HEK293T (cell line): ENCODE data around the gene TBRG4.

ENCODE experiments used
- CTCF ChIA-PET: fragments of 350-600 bp; formaldehyde crosslinking; extraction: SDS; loops from one replicate; lab custom pipeline; 2021; ENCODE audit warnings: antibody characterized with exemption, inconsistent platforms; lab: Yijun Ruan, JAX
- POLR2A ChIA-PET: fragments of 350-600 bp; formaldehyde crosslinking; extraction: SDS; loops from one replicate; lab custom pipeline; 2020; ENCODE audit warnings: antibody characterized with exemption, inconsistent platforms; lab: Yijun Ruan, JAX
- DNase-seq: peaks from one replicate; pipeline ENCODE4 v3.0.0; 2012; ENCODE audit warnings: mixed read lengths; ENCODE audit errors: extremely low spot score
- ARNT ChIP-seq: fragments of 450-650 bp; IDR thresholded peaks from 2 replicates; pipeline ENCODE4 v1.6.1; 2017; ENCODE audit warnings: mild to moderate bottlenecking
- BHLHE40 ChIP-seq: fragments of 450-650 bp; IDR thresholded peaks from 2 replicates; pipeline ENCODE4 v1.6.1; 2016; ENCODE audit warnings: mild to moderate bottlenecking, moderate library complexity, borderline replicate concordance
- CTBP1 ChIP-seq: fragments of 450-650 bp; IDR thresholded peaks from 2 replicates; pipeline ENCODE4 v1.6.1; 2016; ENCODE audit warnings: borderline replicate concordance
- ELF4 ChIP-seq: fragments of 450-650 bp; IDR thresholded peaks from 2 replicates; pipeline ENCODE4 v1.6.1; 2017; ENCODE audit warnings: antibody characterized with exemption
- FOXA1 ChIP-seq: fragments of 450-650 bp; IDR thresholded peaks from 2 replicates; pipeline ENCODE4 v1.6.1; 2016; ENCODE audit warnings: mild to moderate bottlenecking
- FOXK2 ChIP-seq: fragments of 450-650 bp; IDR thresholded peaks from 2 replicates; pipeline ENCODE4 v1.6.1; 2016; ENCODE audit warnings: mild to moderate bottlenecking
- FOXM1 ChIP-seq: fragments of 450-650 bp; IDR thresholded peaks from 2 replicates; pipeline ENCODE4 v1.6.1; 2017; ENCODE audit warnings: mild to moderate bottlenecking, borderline replicate concordance
- HDGF ChIP-seq: fragments of 450-650 bp; IDR thresholded peaks from 2 replicates; pipeline ENCODE4 v1.6.1; 2017; ENCODE audit warnings: antibody characterized with exemption, borderline replicate concordance
- L3MBTL2 ChIP-seq: fragments of 450-650 bp; conservative IDR thresholded peaks from 2 replicates; pipeline ENCODE4 v1.6.1; 2016; ENCODE audit warnings: mild to moderate bottlenecking
- LEF1 ChIP-seq: fragments of 450-650 bp; IDR thresholded peaks from 2 replicates; pipeline ENCODE4 v1.6.1; 2017; ENCODE audit warnings: mild to moderate bottlenecking, borderline replicate concordance
- NFRKB ChIP-seq: fragments of 450-650 bp; IDR thresholded peaks from 2 replicates; pipeline ENCODE4 v1.6.1; 2016; ENCODE audit warnings: mild to moderate bottlenecking, moderate library complexity
- SP1 ChIP-seq: fragments of 450-650 bp; IDR thresholded peaks from 2 replicates; pipeline ENCODE4 v1.6.1; 2017
- SUZ12 ChIP-seq: fragments of 450-650 bp; IDR thresholded peaks from 2 replicates; pipeline ENCODE4 v1.6.1; 2016; ENCODE audit warnings: mild to moderate bottlenecking
- TARDBP ChIP-seq: fragments of 450-650 bp; IDR thresholded peaks from 2 replicates; pipeline ENCODE4 v1.6.1; 2016
- ZNF384 ChIP-seq: fragments of 450-650 bp; IDR thresholded peaks from 2 replicates; pipeline ENCODE4 v1.6.1; 2016
- TF ChIP-seq, protein P1 (sequence below): fragments of 450-650 bp; IDR thresholded peaks from 2 replicates; pipeline ENCODE4 v1.6.1; 2016

TBRG4 gene

DNA sequence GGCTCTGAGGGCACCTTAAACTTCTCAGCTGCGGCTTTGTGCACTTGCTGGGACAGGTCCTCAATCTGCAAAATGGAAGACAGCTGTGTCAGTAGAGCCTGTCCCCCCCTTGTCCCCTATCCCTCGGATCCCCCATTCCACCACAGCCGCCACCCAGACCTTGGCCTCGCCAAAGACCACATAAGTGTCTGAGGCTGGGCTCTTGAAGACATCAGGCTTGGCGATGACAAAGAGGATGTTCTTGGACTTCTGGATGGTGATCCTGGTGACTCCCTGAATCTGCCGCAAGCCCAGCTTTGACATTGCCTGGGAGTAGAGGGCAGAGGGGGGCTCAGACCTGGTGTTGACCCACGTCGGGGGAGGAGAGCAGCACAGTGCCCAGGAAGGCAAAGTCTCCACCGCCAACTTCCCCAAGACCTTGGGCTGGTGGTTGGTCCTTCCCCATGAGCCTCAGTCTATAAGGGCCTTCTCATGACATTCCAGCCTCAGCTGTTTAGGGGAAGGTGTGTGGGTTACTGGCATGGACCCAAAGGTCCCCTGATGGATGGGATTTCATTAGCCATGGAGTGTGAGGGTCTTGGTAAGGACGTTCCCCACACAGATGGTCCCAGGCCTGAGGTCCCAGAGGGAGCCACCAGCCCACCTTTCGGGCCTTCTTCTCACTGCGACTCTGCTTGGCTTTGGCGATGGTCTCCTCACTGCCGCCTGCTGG is 30.4 kb downstream of the TBRG4 start:
- ChIA-PET POLR2A (no interaction called here), CTCF (interaction anchor here (0.6 kb wide), 1 partner anchor 613 kb away, joined by 3 read pairs; no protein-coding TSS in a partner anchor)
- DNase-seq: no peak
- TF ChIP-seq ZNF384 (no peak), TARDBP (no peak), FOXK2 (no peak), BHLHE40 (no peak), HDGF (no peak), ARNT (no peak), FOXM1 (no peak), SP1 (no peak)

DNA sequence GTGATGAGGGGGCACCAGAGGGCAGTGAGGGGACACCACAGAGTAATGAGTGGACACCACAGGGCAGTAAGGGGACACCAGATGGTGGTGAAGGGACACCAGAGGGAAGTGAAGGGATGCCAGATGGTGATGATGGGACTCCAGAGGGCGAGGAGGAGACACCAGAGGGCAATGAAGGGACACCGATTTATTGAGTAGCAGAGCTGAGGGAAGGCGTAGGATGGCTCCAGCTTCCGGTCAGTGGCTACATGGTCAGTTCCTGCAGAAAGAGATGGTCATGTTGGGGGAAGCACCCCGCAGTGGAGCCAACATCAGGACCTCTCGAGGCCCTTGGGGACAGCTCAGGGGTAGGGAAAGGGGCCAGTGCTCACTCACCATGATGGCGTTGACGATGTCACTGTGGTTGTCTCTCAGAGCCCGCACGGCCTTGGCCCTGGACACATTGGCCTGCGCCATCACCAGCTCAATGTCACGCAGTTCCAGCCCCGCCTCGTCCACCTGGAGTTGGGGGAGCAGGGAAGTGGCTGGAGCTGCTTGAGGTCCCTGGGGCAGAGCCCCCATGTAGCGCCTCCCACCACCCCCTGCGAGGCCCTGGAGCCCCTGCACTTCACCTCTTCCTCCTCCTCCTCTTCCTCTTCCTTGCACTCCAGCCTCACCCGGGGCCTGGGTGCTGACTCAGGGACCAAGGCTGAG is 31.1 kb downstream of the TBRG4 start:
- TF ChIP-seq LEF1 (no peak), SP1 (no peak), NFRKB (no peak), ZNF384 (no peak), ELF4 (no peak), ARNT (no peak)
- CTCF ChIA-PET: interaction anchor here (0.6 kb wide), 1 partner anchor 613 kb away, joined by 3 read pairs; no protein-coding TSS in a partner anchor
- POLR2A ChIA-PET: no interaction called here
- no peak for DNase-seq

DNA sequence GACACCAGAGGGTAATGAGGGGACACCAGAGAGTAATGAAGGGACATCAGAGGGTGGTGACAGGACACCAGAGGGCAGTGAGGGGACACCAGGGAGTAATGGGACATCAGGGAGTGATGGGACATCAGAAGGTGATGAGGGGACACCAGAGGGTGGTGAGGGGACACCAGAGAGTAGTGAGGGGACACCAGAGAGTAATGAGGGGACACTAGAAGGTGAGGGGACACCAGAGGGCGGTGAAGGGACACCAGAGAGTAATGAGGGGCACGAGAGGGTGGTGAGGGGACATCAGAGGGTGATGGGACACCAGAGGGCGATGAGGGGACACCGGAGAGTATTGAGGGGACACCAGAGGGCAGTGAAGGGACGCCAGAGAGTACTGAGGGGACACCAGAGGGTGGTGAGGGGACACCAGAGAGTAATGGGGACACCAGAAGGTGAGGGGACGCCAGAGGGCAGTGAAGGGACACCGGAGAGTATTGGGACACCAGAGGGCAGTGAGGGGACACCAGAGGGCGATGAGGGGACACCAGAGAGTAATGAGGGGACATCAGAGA is 33.3 kb downstream of the TBRG4 start:
- no peak for DNase-seq
- ChIA-PET POLR2A (no interaction called here), CTCF (no interaction called here)
- TF ChIP-seq BHLHE40 (no peak), ZNF384 (no peak), FOXM1 (no peak), L3MBTL2 (no peak), HDGF (no peak), TARDBP (no peak), NFRKB (no peak), FOXA1 (no peak), SUZ12 (no peak), CTBP1 (no peak), ELF4 (no peak), SP1 (no peak), FOXK2 (no peak)
- TF ChIP-seq, protein P1, sequence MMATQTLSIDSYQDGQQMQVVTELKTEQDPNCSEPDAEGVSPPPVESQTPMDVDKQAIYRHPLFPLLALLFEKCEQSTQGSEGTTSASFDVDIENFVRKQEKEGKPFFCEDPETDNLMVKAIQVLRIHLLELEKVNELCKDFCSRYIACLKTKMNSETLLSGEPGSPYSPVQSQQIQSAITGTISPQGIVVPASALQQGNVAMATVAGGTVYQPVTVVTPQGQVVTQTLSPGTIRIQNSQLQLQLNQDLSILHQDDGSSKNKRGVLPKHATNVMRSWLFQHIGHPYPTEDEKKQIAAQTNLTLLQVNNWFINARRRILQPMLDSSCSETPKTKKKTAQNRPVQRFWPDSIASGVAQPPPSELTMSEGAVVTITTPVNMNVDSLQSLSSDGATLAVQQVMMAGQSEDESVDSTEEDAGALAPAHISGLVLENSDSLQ: no peak

DNA sequence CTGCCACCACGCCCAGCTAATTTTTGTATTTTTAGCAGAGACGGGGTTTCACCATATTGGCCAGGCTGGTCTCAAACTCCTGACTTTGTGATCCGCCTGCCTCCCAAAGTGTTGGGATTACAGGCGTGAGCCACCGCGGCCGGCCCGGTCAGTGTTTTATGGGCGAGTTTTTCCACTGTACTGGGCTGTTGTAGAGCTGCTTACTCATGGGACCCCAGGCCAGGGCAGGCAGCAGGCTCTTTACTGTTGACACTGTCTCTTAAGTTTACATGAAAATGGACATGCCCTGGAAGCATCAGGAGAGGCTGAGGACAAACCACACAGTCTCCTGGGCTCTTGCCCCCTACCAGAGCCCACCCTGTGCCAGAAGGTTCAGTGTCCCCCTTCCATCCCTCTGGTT is 33.9 kb downstream of the TBRG4 start:
- no peak for DNase-seq
- ChIA-PET CTCF (no interaction called here), POLR2A (interaction anchor here (1.6 kb wide), 1 partner anchor 34 kb away, joined by 4 read pairs; the partner anchor contains the start of gene TBRG4)
- no peak for TF ChIP-seq SUZ12
- no peak for TF ChIP-seq FOXK2
- TF ChIP-seq BHLHE40: no peak

DNA sequence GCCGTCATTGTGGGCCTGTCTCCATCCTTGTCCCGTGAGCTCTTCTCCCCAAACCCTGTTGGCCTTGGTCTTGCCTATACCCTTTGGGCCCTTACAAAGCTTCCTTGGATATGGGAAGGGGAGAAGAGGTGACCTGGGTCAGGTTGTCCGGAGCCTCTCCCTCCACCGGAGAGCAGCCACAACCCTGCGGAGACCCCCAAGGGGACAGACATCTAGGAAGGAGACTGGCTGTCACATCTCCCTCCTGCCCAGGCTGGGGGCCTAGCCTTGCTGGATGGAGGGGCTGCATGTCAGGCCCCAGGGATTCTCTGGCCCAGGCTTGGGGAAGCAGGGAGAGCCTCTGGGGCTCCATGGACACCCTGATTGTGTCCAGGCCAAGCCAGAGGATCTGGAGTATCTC is 34.6 kb downstream of the TBRG4 start:
- DNase-seq: no peak
- no peak for TF ChIP-seq HDGF
- no peak for TF ChIP-seq FOXK2
- TF ChIP-seq, protein P1: no peak
- TF ChIP-seq ELF4: no peak
- no peak for TF ChIP-seq ZNF384
- no peak for TF ChIP-seq ARNT
- no peak for TF ChIP-seq CTBP1
- no peak for TF ChIP-seq BHLHE40
- no peak for TF ChIP-seq NFRKB
- no peak for TF ChIP-seq SP1
- no peak for TF ChIP-seq L3MBTL2
- CTCF ChIA-PET: no interaction called here

DNA sequence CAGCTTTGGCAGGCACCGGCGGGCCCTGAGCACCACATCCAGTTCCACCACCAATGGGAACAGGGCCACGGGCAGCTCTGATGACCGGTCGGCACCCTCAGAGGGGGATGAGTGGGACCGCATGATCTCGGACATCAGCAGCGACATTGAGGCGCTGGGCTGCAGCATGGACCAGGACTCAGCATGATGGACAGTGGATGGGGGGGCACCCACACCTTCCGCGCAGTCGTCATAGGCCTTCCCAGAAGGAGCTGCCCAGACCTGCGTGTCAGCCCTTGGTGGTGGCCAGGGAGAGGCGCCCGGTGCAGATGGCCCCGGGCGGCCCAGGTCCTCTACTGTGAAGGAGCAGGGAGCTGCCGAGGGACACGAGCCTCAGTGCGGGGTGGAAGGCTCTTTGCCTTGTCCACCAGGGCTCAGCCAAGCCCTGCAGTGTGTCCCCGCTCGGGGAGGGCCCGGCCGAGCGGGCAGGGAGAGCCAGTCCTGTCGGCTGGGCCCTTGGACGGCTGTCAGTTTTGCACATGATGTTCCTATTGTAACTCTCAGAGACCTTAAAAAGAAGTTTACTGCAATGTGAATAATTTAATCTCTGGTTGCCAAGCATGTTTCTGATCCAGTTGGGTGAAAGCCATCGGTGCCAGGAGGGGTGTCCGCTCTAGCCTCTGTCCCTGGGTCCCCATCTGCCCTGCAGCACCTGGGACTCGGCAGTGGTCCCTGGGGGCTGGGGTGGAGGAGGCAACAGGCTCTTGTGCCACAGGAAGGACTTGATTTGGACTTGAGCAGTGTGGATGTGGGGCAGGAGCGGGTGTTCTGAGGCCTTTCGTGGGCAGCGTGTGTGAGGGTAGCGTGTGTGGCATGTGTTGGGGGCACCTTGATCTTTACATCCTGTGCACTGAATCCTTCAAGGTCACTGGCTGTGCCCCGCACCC is 35.4 kb downstream of the TBRG4 start:
- no peak for DNase-seq
- ChIA-PET CTCF (no interaction called here), POLR2A (interaction anchor here (1.0 to 1.6 kb wide), 2 partner anchors 11 to 36 kb away, joined by 3 to 4 read pairs; partner anchors contain the start of gene TBRG4)
- TF ChIP-seq ELF4 (no peak), ARNT (no peak), SUZ12 (no peak), LEF1 (no peak), ZNF384 (no peak), FOXK2 (no peak), FOXM1 (no peak), TARDBP (no peak), SP1 (no peak), NFRKB (no peak), CTBP1 (no peak), HDGF (no peak), FOXA1 (no peak), L3MBTL2 (no peak), BHLHE40 (no peak)
- TF ChIP-seq, protein P1: no peak

More for the DNA sequence above, 34.6 kb downstream of the TBRG4 start:
- POLR2A ChIA-PET: interaction anchor here (1.0 to 1.6 kb wide), 2 partner anchors 10 to 35 kb away, joined by 3 to 4 read pairs; partner anchors contain the start of gene TBRG4
